Osteocyte (in vitro differentiated cells): ENCODE measurements around the gene BATF. TPM values are rescaled to one million over a fixed set of nuclear protein-coding genes. Genes with fewer than 3 reads are reported as not detected.

Experiments used
- DNase-seq: peaks from one replicate; pipeline ENCODE4 v3.0.0; 2021; ENCODE audit warnings: mixed read lengths; ENCODE audit not compliant: unreplicated experiment; ENCODE audit errors: extremely low spot score
- H3K27ac Mint-ChIP-seq: one replicate; pipeline ENCODE4 v1.8.0; 2021; ENCODE audit warnings: mild to moderate bottlenecking, mixed read lengths; ENCODE audit not compliant: unreplicated experiment
- H3K27me3 Mint-ChIP-seq: one replicate; pipeline ENCODE4 v1.8.0; 2021; ENCODE audit warnings: mixed read lengths; ENCODE audit not compliant: unreplicated experiment
- H3K36me3 Mint-ChIP-seq: one replicate; pipeline ENCODE4 v1.8.0; 2021; ENCODE audit warnings: mixed read lengths; ENCODE audit not compliant: unreplicated experiment
- H3K4me1 Mint-ChIP-seq: one replicate; pipeline ENCODE4 v1.8.0; 2021; ENCODE audit warnings: mixed read lengths; ENCODE audit not compliant: unreplicated experiment
- H3K4me3 Mint-ChIP-seq: one replicate; pipeline ENCODE4 v1.8.0; 2021; ENCODE audit warnings: mild to moderate bottlenecking, moderate library complexity, mixed read lengths; ENCODE audit not compliant: unreplicated experiment
- H3K9me3 Mint-ChIP-seq: one replicate; pipeline ENCODE4 v1.8.0; 2021; ENCODE audit warnings: mixed read lengths; ENCODE audit not compliant: unreplicated experiment
- total RNA-seq: library from RNA; stranded (reverse); gene quantifications from 2 replicates; pipeline ENCODE4 v1.2.1, GENCODE V29; 2021
- TF ChIP-seq, protein P1 (sequence below): fragments of 200-600 bp; sonication (generic); IDR thresholded peaks from 2 replicates; pipeline ENCODE4 v1.5.0; 2021; ENCODE audit warnings: antibody characterized with exemption, mild to moderate bottlenecking, moderate library complexity

BATF gene
- total RNA-seq, 1 donor from 2014 or later: not detected

DNA sequence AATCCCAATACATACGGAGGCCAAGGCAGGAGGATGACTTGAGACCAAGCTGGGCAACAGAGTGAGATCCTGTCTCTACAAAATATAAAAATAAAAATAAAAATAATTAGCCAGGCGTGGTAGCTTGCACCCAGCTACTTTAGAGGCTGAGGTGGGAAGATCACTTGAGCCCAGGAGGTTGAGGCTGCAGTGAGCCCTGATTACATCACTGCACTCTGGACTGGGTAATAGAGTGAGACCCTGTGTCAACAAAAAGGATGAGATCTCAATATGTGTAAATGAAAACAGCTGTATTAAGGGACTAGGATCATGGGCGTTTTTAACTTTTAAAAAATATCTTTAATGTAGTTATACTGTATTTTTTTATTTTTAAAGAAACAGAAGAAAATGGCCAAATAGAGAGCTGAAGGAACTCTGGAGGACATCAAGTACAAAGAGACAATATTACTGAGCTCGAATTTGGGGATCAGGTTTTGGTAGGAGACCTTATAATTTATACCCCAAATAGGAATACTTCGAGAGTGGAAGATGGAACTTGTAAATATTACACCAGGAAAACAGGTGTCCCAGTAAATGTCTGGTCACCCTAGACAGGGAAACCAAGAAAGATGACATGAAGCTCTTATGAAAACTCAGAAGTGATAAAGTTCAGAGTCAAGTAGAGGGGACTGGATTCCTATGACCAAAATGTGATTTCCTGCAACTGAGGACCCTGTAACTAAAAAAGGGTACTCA is 13.1 kb downstream of the BATF start:
- peaks cover 4% of the 10 kb centered on the region for H3K4me1 Mint-ChIP-seq
- TF ChIP-seq, protein P1, sequence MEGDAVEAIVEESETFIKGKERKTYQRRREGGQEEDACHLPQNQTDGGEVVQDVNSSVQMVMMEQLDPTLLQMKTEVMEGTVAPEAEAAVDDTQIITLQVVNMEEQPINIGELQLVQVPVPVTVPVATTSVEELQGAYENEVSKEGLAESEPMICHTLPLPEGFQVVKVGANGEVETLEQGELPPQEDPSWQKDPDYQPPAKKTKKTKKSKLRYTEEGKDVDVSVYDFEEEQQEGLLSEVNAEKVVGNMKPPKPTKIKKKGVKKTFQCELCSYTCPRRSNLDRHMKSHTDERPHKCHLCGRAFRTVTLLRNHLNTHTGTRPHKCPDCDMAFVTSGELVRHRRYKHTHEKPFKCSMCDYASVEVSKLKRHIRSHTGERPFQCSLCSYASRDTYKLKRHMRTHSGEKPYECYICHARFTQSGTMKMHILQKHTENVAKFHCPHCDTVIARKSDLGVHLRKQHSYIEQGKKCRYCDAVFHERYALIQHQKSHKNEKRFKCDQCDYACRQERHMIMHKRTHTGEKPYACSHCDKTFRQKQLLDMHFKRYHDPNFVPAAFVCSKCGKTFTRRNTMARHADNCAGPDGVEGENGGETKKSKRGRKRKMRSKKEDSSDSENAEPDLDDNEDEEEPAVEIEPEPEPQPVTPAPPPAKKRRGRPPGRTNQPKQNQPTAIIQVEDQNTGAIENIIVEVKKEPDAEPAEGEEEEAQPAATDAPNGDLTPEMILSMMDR: no peak
- H3K36me3 Mint-ChIP-seq: no peaks in the 10 kb centered on the region
- no peaks in the 10 kb centered on the region for H3K9me3 Mint-ChIP-seq
- H3K27me3 Mint-ChIP-seq: peaks cover 7% of the 10 kb centered on the region
- no peak overlapping the region for H3K27ac Mint-ChIP-seq
- H3K4me3 Mint-ChIP-seq: no peak overlapping the region
- no peak for DNase-seq

DNA sequence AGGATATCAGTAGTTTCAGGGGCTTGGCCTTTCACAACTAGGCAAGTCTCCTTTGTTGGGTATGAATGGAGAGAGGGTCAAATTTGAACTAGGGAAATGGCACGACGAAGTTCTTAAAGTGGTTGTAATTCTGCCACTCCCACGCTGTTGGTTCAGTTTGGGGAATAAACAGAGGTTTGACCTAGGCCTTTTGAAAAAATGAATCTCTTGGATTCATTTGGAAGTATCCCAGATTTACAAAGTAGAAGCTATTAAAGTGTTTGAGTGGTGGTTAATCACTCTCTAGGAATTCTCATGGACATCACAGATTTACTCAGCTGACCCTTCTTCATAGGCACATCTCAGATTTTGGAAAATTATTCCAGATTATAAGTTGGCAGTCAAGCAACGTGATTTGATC is 14.8 kb downstream of the BATF start:
- H3K36me3 Mint-ChIP-seq: no peaks in the 10 kb centered on the region
- TF ChIP-seq, protein P1: no peak
- H3K27ac Mint-ChIP-seq: no peak overlapping the region
- peaks cover 4% of the 10 kb centered on the region for H3K4me1 Mint-ChIP-seq
- H3K4me3 Mint-ChIP-seq: no peak overlapping the region
- H3K27me3 Mint-ChIP-seq: peaks cover 1% of the 10 kb centered on the region
- no peaks in the 10 kb centered on the region for H3K9me3 Mint-ChIP-seq
- no peak for DNase-seq

- no peaks in the 10 kb centered on the region for H3K36me3 Mint-ChIP-seq
- H3K4me1 Mint-ChIP-seq: peaks cover 4% of the 10 kb centered on the region
- H3K27ac Mint-ChIP-seq: no peak overlapping the region
- TF ChIP-seq, protein P1: no peak
- H3K4me3 Mint-ChIP-seq: no peak overlapping the region
- no peak for DNase-seq
- no peaks in the 10 kb centered on the region for H3K9me3 Mint-ChIP-seq
- peaks cover 8% of the 10 kb centered on the region for H3K27me3 Mint-ChIP-seq
These were observed 16.9 kb downstream of the BATF start for GRCh38 chr14:75539162-75539560.

- Mint-ChIP-seq H3K4me3 (no peak overlapping the region), H3K27me3 (peaks cover 8% of the 10 kb centered on the region), H3K36me3 (no peaks in the 10 kb centered on the region), H3K9me3 (no peaks in the 10 kb centered on the region), H3K27ac (no peak overlapping the region), H3K4me1 (peaks cover 4% of the 10 kb centered on the region)
- no peak for DNase-seq
- TF ChIP-seq, protein P1: no peak
These were observed 17.6 kb downstream of the BATF start for GRCh38 chr14:75539561-75540478.

DNA sequence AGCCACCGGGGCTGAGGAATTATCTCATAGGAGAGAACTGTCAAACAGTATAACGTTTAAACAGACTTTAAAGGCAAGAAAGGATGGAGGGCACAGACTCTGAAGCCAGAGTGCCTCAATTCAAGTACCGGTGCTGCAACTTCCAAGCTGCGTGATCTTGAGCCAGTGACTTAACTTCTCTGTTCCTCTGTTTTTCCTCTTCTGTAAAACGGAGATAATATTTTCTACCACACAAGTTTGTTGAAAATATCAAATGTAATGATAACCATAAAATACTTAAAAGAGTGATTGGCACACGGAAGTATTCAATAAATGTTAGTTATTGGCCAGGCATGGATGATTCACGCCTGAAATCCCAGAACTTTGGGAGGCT is 18.2 kb downstream of the BATF start:
- Mint-ChIP-seq H3K9me3 (no peaks in the 10 kb centered on the region), H3K27me3 (peaks cover 8% of the 10 kb centered on the region), H3K36me3 (no peaks in the 10 kb centered on the region), H3K27ac (no peak overlapping the region), H3K4me3 (no peak overlapping the region), H3K4me1 (peaks cover 4% of the 10 kb centered on the region)
- TF ChIP-seq, protein P1: no peak
- DNase-seq: no peak
